GM19193 (cell line): ENCODE measurements around the gene TMTC2.

Source experiments
- POLR2A ChIP-seq: IDR thresholded peaks from 4 replicates; pipeline ENCODE4 v1.6.1; 2011; ENCODE audit not compliant: insufficient read depth, insufficient read length; ENCODE audit errors: extremely low read depth

TMTC2 gene

DNA sequence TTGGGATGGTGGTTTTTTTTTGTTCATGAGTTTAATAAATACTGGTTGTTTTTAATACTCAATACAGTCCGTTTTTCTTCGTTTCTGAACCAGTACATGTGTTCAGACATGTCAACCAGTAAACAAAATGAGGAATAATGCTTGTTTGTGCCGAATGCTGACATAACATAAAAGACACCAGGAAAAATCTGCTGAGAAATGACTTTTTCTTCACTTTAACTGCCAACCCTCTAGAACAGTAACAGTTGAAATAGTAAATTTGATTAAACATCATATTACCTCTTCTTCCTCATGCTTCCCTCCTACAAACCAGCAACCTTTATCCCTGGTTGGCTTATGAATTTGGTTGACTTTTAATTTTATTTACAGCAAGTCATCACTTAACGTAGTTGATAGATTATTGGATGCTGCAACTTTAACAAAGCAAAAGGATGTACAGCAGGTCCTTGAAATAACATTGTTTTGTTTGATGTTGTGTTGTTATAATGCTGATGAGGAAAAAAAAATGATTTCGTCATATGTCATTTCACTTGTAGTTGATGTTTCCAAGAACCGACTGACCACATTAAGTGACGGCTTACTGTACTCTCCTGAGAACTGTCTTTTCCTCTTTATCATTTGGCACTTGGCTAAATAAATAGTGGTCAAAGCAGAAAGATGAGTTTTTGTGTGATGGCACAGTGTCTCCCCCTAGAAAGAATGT lies 340.5 kb downstream of the TMTC2 start:
- no peak for TF ChIP-seq POLR2A

DNA sequence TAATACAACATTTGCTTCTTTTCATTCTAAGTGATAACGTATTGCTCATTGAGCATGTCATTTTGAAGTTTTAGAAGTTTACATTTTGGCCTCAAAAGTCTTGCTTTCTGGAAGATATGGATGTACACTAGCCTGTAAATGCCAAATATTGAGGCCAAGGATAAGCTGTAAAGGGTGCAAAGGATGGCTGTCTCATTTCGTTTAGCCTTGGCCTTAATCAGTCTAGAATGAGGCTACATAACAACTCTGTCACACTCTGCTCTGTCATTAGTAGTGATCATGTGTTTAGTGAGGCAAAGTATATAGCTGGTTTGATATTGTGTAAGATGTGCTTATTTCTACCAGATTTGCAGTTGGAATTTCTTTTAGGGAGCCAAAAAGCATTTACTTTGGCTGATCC lies 344.5 kb downstream of the TMTC2 start:
- TF ChIP-seq POLR2A = no peak

DNA sequence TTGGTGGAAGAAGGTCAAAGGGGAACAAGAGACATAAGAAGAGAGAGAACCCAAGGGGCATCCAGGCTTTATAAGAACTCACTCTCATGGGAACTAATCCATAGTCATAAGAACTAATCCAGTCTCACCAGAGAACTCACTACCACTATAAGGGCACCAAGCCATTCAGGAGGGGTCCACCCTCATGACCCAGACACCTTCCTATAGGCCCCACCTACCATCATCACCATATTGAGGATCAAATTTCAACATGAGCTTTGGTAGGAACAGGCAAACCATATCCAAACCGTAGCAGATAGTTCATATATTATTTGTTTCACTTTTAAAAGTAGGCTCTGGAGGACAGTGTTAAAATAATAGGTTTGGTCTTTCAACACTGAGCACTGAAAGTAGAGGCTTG lies 350.1 kb downstream of the TMTC2 start:
- TF ChIP-seq POLR2A = no peak

DNA sequence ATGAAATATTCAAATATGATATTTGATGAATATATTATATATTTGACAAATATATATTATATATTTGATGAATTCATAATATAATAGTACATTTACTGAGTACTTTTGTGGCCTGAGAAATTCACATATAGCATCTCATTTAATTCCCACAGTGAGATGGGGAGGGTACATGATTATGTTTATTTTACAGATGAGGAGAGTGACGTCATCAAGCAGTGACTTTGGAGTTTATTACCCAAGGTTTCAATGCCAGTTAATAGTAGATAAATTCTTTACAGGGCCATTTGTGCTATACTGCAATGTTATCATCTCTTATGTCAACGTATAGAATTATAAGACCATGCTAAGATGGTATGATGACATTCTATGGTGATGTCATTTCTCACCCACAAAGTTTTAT lies 352.7 kb downstream of the TMTC2 start:
- TF ChIP-seq POLR2A = no peak

DNA sequence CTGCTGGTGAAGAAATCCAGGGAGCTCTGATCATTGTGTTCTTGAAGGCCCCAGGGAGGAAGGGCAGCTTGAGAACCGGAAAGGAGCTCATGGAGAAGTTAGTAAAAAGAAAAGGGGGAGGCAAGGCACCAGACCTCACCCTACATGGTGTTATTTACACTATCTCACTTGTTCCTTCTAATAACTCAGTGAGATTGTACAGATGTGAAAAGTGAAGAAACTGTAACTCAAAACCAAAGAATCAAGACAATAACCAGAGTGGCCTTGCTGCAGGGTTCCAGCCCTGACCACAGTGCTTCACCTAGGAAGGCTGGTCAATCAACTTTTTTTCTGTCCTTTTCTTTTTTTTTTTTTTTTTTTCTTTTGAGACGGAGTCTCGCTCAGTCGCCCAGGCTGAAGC lies 353.6 kb downstream of the TMTC2 start:
- TF ChIP-seq POLR2A = no peak

DNA sequence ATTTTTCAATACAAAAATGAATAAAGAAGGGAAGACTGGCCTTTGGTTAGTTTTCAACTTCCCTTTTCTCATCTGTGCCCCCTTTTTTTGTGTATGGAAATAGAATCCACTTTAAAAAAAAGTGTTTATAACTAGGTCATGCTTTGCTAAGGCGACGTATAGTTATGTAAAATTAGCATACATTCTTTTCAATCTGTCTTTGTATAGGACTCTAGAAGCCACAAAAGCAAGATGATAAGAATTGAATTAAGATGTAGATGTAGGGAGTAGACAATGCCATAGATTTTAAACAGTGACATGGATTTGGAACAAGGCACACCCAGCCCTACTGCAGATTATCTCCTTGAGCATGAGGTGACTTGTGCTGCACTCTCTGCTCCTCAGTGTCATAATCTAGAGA lies 354.3 kb downstream of the TMTC2 start:
- TF ChIP-seq POLR2A = no peak

DNA sequence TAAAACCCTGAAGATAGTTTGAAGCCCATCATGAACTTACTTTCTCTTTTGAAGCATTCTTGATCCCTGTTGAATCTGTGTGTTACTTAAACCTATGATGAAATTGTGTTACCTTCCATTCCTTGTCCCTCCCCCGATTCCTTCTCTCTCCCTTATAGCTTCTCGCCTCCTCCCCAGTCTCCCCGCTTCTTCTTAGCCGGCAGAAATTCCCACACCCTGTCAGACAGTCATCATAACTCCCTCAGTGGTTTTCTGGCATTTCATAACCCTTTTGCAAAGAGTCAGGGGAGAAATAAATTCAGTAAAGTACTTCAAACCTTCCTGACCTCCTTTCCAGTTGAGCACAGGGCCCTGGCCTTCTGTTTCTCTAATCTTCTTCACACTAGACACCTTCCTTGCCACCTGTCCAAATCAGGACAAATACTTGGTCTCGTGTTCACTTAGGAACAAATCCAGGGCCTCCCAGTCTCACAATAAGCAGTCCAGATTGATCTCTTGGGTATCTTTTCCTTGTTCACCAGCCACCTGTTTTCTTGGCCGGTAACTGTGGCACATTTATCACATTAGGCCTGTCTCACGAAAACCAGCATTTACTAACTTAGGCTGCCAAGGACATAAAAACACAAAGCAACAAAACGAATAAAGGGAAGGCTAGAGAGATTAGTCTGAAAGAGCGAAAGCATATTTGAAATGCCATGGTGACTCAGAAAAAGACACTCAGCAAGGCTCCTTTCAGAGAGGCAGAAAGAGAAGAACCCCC lies 355.9 kb downstream of the TMTC2 start:
- no peak for TF ChIP-seq POLR2A

DNA sequence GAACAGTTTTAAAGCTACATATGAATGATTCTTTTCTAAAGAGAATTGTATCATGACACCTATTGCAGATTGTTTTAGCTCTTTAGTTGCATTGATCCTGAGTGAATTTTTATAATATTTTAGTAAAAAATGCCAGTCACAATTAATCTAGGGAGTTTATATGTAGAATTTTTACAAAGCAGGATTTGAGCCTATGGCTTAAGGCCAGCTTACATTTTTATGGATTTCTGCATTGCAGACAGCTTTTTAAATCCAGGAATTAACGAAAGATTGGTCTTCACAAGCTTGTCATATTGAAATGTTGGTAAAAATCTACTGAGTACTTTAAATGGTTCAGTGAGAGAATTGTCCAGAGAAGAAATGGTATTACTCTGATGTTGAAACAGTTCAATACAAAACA lies 358.0 kb downstream of the TMTC2 start:
- no peak for TF ChIP-seq POLR2A

DNA sequence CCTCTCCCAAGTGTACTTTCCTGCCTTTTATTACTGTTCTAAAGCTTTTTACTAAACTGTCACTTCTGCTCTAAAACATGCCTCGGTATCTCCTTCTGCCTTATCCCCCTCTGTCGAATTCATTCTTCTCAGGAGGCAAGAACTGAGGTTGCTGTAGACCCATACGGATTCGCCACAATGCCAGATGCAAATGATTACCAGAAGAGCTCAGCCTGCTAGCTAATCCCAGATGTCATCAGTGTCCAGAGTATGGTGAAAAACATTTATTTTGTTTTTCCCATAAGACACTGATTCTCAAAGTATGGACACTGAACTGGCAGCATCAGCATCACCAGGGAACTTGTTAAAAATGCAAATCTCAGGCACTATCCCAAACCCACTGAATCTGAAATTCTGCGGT lies 359.3 kb downstream of the TMTC2 start:
- TF ChIP-seq POLR2A = no peak

DNA sequence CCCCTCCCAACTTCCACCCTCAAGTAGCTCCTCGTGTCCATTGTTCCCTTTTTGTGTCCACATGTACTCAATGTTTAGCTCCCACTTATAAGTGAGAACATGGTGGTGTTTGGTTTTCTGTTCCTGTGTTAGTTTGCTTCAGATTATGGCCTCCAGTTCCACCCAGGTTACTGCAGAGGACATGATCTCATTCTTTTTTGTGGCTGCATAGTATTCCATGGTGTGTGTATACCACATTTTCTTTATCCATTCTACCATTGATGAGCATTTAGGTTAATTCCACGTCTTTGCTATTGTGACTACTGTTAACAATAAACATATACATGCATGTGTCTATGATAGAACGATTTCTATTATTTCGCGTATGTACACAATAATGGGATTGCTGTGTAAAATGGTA lies 362.6 kb downstream of the TMTC2 start:
- no peak for TF ChIP-seq POLR2A

DNA sequence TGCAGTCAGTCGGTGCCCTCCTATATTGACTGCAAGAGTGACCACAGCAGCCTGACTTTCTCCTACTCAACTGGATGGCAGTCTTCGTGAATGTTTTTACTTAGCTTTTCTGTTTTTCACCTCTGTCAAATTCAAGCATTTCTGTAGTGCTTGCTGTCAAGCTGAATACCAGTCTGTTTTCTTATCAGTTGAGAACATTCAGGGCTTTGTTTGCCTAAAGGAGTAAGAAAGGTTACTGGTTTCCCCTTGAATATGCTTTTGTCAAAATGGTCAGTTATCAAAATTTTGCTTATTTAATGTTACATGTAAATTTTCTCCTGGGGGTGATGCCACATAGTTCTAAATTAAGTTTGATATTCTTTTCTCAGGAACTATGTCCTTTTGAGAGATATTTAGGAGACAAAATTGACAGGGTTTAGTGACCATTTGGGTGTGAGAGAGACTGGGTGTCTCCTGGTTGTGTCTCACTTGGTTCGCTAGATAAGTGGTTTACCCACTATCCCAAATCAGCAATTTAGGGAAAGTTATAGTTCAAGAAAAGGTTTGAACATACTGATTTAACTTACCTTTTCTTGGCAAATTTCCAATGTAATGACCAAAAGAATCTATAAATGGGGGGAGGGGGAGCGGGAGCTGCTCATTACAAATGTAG lies 366.3 kb downstream of the TMTC2 start:
- no peak for TF ChIP-seq POLR2A

DNA sequence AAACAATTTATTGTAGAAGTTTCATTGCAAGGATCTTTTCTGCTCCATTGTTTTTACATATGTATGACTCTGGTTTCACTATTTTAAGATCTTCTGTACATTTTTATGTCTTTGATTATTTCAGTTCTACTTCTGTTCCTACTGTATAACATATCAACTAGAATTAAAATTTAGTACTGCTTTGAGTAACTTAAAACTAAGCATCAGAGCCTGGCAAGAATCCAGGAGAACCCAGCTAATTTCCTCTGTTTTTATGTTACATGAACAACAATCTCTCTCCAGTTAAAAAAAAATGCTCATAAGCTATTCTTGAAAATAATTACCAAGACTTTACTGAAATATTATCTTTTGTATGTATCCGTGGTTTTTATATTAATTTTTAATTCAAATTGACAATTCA lies 370.7 kb downstream of the TMTC2 start:
- TF ChIP-seq POLR2A = no peak

DNA sequence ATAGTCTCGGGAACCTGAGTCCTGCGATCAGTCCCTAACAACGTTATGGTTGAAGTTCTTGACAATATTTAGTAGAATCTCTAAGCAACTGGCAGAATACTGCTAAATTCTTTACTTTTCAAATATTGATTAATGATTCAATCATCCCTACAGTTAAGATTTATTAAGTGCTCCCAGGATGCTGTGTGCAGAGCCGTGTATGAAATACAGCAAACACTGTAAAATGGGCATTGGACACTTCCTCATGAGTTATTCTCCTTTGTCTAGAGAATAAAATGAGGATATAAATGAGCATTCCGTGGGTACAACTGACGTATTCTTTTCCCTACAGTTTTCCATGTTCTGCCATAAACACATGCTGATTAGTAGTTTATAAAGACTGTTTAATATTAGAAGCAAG lies 372.4 kb downstream of the TMTC2 start:
- no peak for TF ChIP-seq POLR2A

DNA sequence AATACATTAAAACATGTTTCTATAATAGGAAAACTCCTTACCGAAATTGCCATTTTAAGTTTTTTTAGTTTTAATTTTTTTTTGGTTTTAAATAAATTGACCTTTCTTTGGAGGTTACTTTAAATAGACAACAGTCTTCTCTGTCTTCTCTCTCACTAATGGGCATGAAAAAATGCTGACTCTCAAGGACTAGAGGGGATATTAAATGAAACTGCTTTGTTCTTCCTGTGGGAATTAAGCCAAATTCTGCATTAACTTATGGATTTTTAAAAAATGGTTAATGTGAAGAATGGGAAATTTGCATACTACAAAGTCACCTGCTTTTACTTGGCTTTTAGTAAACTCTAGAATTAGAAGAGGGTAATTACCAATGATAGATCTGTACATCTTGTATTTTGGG lies 378.9 kb downstream of the TMTC2 start:
- no peak for TF ChIP-seq POLR2A

DNA sequence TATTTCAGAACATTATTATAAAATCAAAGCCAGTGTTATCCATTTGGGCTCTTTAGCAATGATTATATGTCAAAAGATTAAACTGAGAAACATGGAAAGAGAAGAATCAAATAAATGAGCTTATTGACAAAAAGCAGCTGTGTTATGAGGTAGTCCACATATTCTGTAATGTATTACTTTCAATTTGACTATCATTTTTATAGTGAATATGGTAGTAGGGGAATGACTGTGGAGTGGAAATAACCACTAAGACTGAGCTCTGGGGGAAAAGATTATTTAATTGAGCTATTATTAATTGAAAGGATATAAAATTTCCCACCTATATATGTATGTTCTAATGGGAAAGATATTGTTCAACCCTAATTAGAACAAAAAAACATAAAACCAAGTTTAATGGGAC lies 381.3 kb downstream of the TMTC2 start:
- TF ChIP-seq POLR2A = no peak

DNA sequence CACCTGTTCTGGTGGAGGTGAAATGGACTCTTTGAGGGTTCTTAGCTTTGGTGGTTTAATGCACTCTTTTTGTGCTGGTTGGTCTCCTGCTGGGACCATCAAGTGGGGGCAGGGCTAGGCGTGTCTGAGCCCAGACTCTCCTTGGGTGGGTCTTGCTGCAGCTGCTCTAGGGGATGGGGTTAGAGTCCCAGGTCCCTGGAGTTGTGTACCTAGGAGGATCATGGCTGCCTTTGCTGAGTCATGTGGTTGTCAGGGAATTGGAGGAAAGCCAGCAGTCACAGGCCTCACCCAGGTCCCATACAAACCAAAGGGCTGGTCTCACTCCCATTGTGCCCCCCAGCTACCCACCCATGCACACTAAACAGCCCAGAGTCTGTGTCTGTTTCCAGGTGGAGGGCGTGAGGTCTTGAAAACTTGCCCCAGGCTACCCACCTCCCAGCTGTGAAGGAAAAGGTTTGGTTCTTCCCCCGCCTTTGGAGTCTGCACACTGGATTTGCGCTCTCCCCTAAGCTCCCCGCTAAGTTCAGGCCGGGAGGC lies 387.7 kb downstream of the TMTC2 start:
- no peak for TF ChIP-seq POLR2A
